ENCODE data around the gene DAGLB.
"Not testable (repeated sequence)": the region's sequence is repeated elsewhere in the genome, so short reads cannot be mapped to it uniquely, and the experiment has no call there.

DAGLB gene

DNA sequence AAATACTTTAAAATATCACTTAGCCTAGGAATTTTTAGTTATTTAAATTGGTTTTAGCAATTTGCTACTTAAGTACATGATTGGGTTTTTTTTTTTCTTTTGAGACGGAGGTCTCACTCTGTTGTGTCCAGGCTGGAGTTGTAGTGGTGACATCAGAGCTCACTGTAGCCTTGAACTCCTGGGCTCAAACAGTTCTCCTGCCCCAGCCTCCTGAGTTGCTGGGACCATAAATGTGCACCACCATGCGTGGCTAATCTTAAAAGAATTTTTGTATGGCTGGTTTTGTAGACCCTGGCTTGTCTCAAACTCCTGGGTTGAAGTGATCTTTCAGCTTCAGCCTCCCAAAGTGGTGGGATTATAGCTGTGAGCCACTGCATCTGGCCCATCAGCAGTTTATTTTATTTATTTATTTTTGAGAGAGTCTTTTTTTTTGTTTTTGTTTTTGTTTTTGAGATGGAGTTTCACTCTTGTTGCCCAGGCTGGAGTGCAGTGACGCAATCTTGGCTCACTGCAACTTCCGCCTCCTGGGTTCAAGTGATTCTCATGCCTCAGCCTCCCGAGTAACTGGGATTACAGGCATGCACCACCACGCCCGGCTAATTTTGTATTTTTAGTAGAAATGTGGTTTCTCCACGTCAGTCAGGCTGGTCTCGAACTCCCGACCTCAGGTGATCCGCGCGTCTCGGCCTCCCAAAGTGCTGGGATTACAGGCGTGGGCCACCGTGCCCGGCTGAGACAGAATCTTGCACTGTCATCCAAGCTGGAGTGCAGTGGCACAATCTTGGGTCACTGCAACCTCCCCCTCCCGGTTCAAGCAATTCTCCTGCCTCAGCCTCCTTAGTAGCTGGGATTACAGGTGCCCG, 47.3 kb downstream of the DAGLB start:
- not testable (repeated sequence) for H3K27me3 Mint-ChIP-seq, ATAC-seq, H3K4me3 Mint-ChIP-seq, H3K27ac Mint-ChIP-seq, H3K9me3 Mint-ChIP-seq, DNase-seq
- H3K4me1 Mint-ChIP-seq = peaks cover 16% of the 10 kb centered on the region

DNA sequence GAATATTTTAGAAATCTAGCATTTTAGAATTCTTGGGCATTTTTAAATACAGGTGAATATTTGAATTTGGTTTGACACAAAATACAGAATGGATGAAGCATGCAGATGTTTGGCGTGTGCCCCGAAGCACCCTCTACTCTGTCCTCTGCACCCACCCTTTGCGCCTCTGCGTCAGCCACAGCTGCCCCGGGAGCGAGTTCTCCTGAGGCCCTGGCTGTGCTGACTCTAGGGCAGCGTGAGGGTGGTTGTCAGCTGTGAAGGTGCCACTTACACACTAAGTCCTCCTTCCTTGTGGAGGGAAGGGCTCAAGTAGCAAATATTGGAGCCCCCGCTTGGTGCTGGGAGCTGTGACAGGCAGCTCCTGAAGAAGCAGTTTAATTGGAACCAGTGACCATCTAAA, 48.4 kb downstream of the DAGLB start:
- DNase-seq (no peak), ATAC-seq (no peak)
- peaks cover 25% of the 10 kb centered on the region for H3K4me1 Mint-ChIP-seq
- H3K27me3 Mint-ChIP-seq = no peaks in the 10 kb centered on the region
- H3K4me3 Mint-ChIP-seq = no peak overlapping the region
- H3K9me3 Mint-ChIP-seq = no peaks in the 10 kb centered on the region
- H3K27ac Mint-ChIP-seq = no peak overlapping the region

GRCh38 chr7:6398943-6399342, 48.8 kb downstream of the DAGLB start:
- H3K4me3 Mint-ChIP-seq = no peak overlapping the region
- H3K4me1 Mint-ChIP-seq = peaks cover 29% of the 10 kb centered on the region
- ATAC-seq = no peak
- no peak for DNase-seq
- H3K9me3 Mint-ChIP-seq = no peaks in the 10 kb centered on the region
- H3K27ac Mint-ChIP-seq = peak overlapping the region in 1 of 2 donors; percentile 67
- no peaks in the 10 kb centered on the region for H3K27me3 Mint-ChIP-seq

- not testable (repeated sequence) for H3K27me3 Mint-ChIP-seq, H3K27ac Mint-ChIP-seq, DNase-seq, ATAC-seq, H3K4me3 Mint-ChIP-seq, H3K9me3 Mint-ChIP-seq
- peaks cover 39% of the 10 kb centered on the region for H3K4me1 Mint-ChIP-seq
These were observed 49.8 kb downstream of the DAGLB start for GRCh38 chr7:6397759-6398495.

- peak overlapping the region; percentile 9 to 85 for H3K27ac Mint-ChIP-seq
- no peak for ATAC-seq
- DNase-seq = no peak
- no peaks in the 10 kb centered on the region for H3K9me3 Mint-ChIP-seq
- H3K27me3 Mint-ChIP-seq = no peaks in the 10 kb centered on the region
- peaks cover 57% of the 10 kb centered on the region for H3K4me1 Mint-ChIP-seq
- no peak overlapping the region for H3K4me3 Mint-ChIP-seq
These were observed 51.7 kb downstream of the DAGLB start for GRCh38 chr7:6395898-6396595.

GRCh38 chr7:6394114-6394513, 53.6 kb downstream of the DAGLB start:
- ATAC-seq = no peak
- H3K4me1 Mint-ChIP-seq = peaks cover 57% of the 10 kb centered on the region
- H3K4me3 Mint-ChIP-seq = no peak overlapping the region
- H3K27me3 Mint-ChIP-seq = no peaks in the 10 kb centered on the region
- H3K27ac Mint-ChIP-seq = peak overlapping the region; percentile 19 to 42
- no peak for DNase-seq
- no peaks in the 10 kb centered on the region for H3K9me3 Mint-ChIP-seq

DNA sequence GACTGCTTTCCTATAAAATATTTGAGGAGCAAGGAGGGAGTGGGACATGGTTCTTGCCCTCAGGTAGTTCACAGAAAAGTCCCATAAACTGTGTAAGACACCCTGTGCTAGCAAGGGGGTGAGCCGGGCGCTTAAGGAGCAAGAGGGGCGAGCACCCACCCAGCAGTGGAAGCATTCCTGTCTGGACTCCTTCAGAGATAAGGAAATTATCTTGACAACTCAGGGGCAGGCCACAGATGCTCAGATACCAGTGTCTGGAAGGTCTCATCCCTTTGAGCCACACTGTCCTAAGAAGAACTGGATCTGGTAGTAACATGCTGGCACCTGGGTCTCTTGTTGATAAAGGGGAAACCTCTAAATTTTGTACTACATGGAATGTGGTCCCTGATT, 54.1 kb downstream of the DAGLB start:
- H3K27ac Mint-ChIP-seq = peak overlapping the region; percentile 91 to 92
- no peaks in the 10 kb centered on the region for H3K9me3 Mint-ChIP-seq
- no peak for DNase-seq
- H3K27me3 Mint-ChIP-seq = no peaks in the 10 kb centered on the region
- no peak for ATAC-seq
- no peak overlapping the region for H3K4me3 Mint-ChIP-seq
- peaks cover 54% of the 10 kb centered on the region for H3K4me1 Mint-ChIP-seq

- Mint-ChIP-seq H3K27me3 (no peaks in the 10 kb centered on the region), H3K4me1 (peaks cover 55% of the 10 kb centered on the region), H3K4me3 (peak overlapping the region in 1 of 2 donors; percentile 42), H3K27ac (peak overlapping the region; percentile 91 to 92), H3K9me3 (no peaks in the 10 kb centered on the region)
- ATAC-seq (peak; percentile 95), DNase-seq (peak in 1 of 2 donors; percentile 40)
These were observed 54.8 kb downstream of the DAGLB start for GRCh38 chr7:6392712-6393666.

- DNase-seq = no peak
- no peaks in the 10 kb centered on the region for H3K9me3 Mint-ChIP-seq
- no peak for ATAC-seq
- no peak overlapping the region for H3K27ac Mint-ChIP-seq
- H3K27me3 Mint-ChIP-seq = no peaks in the 10 kb centered on the region
- peaks cover 66% of the 10 kb centered on the region for H3K4me1 Mint-ChIP-seq
- H3K4me3 Mint-ChIP-seq = no peak overlapping the region
These were observed 58.0 kb downstream of the DAGLB start for GRCh38 chr7:6389728-6390127.

GRCh38 chr7:6387734-6388294, 59.9 kb downstream of the DAGLB start:
- Mint-ChIP-seq H3K27me3 (no peaks in the 10 kb centered on the region), H3K4me1 (peaks cover 60% of the 10 kb centered on the region), H3K4me3 (no peak overlapping the region), H3K27ac (no peak overlapping the region), H3K9me3 (no peaks in the 10 kb centered on the region)
- no peak for DNase-seq
- ATAC-seq = no peak

DNA sequence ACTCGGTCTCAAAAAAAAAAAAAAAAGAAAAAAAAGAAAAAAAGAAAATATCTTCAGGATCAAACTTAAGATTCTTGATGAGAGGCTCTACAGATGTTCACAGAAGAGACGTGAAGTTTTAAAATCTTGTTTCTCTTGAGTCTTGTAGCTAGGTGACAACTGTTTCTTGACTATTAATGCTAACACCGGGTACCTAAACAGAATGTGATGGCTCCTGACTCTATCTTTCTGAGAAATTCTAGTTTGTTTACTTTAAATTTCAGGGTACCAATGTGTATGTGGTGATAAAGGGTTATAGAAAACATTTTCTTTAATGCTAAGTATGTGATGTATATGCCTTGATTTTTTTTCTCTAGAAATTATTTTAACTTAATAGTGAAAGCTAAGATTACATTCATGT, 61.0 kb downstream of the DAGLB start:
- no peak overlapping the region for H3K4me3 Mint-ChIP-seq
- DNase-seq (no peak), ATAC-seq (no peak)
- no peak overlapping the region for H3K27ac Mint-ChIP-seq
- H3K9me3 Mint-ChIP-seq = no peaks in the 10 kb centered on the region
- peaks cover 61% of the 10 kb centered on the region for H3K4me1 Mint-ChIP-seq
- no peaks in the 10 kb centered on the region for H3K27me3 Mint-ChIP-seq

DNA sequence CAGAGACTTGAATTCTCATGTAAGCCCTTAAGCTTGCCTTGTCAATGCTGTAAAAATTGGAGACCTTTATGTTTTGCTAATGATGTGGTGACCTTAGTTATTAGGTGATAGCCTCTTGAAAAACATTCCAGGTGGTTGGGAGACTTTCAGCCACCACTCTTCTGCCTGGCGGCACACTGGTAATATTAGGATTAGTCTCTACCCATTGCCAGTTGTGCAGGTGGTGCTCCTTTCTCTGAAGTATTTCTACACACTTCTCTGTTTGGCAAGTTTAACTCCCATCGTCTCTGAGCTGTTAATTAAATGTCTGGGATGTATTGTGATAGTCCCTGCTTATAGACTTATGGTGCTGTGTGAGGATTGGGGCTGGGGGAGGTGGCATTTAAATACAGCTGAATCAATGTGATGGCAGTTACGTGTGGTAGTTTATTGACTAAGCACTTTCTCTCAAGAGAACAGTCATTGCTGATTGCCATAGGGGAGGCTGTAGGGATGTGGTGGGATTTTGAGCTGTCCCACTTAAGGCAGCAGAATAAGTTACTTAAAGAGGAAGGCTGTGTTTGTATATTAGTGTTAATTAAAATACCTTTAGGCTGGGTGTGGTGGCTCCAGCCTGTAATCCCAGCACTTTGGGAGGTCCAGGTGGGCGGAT, 61.7 kb downstream of the DAGLB start:
- no peak for ATAC-seq
- Mint-ChIP-seq H3K27ac (peak overlapping the region in 1 of 2 donors; percentile 34), H3K4me1 (peaks cover 61% of the 10 kb centered on the region), H3K9me3 (no peaks in the 10 kb centered on the region), H3K27me3 (no peaks in the 10 kb centered on the region), H3K4me3 (no peak overlapping the region)
- DNase-seq = no peak

DNA sequence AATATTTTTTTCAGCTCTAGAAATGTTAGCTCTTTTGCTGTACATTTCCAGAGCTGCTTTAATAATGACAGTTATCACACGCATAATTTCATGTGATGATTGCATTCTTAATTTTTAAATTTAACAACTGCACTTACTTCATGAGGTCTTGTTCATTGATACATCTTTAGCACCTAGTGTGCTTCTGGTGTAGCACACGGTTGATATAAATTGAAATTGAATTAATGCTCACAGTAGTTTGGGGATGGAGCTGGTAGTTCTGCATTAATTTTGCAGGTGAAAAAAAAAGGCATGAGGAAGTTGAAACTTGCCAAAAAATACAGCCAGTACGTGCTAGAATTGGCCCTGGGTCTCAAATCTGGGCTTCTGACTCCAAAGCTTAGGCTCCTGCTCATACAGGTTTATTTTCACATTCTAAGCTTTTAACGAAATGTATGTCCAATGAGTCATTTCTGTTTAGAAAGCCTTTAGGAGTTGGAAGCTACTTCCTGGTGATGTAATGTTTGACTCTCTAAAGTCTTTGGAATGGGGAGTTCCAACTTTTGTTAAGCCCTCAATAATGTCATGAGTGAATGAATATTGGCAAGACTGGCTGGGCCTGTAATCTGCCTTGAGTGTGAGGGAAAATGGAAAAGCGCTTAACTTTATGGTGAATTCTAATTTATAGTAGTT, 62.5 kb downstream of the DAGLB start:
- no peak for DNase-seq
- peak overlapping the region; percentile 37 to 59 for H3K27ac Mint-ChIP-seq
- no peaks in the 10 kb centered on the region for H3K9me3 Mint-ChIP-seq
- H3K27me3 Mint-ChIP-seq = no peaks in the 10 kb centered on the region
- no peak for ATAC-seq
- peaks cover 69% of the 10 kb centered on the region for H3K4me1 Mint-ChIP-seq
- no peak overlapping the region for H3K4me3 Mint-ChIP-seq

DNA sequence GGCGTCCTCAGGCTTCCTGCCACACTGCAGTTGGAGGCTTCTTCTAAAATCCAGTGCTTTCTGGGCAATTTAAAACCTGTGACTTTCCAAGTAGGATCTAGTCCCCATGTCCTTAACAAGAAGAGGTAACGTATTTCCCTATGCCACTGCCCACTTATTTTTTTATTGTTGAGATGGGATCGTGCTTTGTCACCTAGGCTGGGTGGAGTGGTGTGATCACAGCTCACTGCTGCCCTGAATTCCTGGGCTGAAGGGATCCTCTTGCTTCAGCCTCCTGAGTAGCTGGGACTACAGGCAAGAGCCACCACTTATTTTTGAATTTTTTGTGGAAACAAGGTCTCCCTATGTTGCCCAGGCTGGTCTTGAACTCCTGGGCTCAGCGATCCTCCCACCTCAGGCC, 63.4 kb downstream of the DAGLB start:
- ATAC-seq (no peak), DNase-seq (no peak)
- H3K27ac Mint-ChIP-seq = peak overlapping the region in 1 of 2 donors; percentile 85
- H3K4me3 Mint-ChIP-seq = no peak overlapping the region
- peaks cover 76% of the 10 kb centered on the region for H3K4me1 Mint-ChIP-seq
- H3K27me3 Mint-ChIP-seq = no peaks in the 10 kb centered on the region
- H3K9me3 Mint-ChIP-seq = no peaks in the 10 kb centered on the region
